Activated naive CD4-positive, alpha-beta T cell treated with anti-CD3 and anti-CD28 coated beads, Interleukin-2, amount 50 U/mL, for 24 hours (primary cell): ENCODE measurements around the gene TMEM237.
A peak's percentile ranks its signal among the peaks of the same experiment; 100 is the strongest.
"Not testable (repeated sequence)": the region's sequence is repeated elsewhere in the genome, so short reads cannot be mapped to it uniquely, and the experiment has no call there.

Source experiments
- H3K27ac Mint-ChIP-seq: one replicate; pipeline ENCODE4 v1.8.0; 2021; ENCODE audit warnings: mild to moderate bottlenecking, mixed read lengths
- H3K27me3 Mint-ChIP-seq: one replicate; pipeline ENCODE4 v1.8.0; 2021; ENCODE audit warnings: mixed read lengths
- H3K36me3 Mint-ChIP-seq: one replicate; pipeline ENCODE4 v1.8.0; 2021; ENCODE audit warnings: mixed read lengths
- H3K4me1 Mint-ChIP-seq: one replicate; pipeline ENCODE4 v1.8.0; 2021; ENCODE audit warnings: mixed read lengths
- H3K4me3 Mint-ChIP-seq: one replicate; pipeline ENCODE4 v1.8.0; 2021; ENCODE audit warnings: mild to moderate bottlenecking, mixed read lengths
- H3K9me3 Mint-ChIP-seq: one replicate; pipeline ENCODE4 v1.8.0; 2021; ENCODE audit warnings: mixed read lengths

The TMEM237 gene, protein sequence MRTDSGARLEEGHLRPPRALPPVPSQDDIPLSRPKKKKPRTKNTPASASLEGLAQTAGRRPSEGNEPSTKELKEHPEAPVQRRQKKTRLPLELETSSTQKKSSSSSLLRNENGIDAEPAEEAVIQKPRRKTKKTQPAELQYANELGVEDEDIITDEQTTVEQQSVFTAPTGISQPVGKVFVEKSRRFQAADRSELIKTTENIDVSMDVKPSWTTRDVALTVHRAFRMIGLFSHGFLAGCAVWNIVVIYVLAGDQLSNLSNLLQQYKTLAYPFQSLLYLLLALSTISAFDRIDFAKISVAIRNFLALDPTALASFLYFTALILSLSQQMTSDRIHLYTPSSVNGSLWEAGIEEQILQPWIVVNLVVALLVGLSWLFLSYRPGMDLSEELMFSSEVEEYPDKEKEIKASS

GRCh38 chr2:201643216-201643890 is at the start of gene TMEM237:
Gene TMEM237, minus strand, starts transcription at chr2:201643503. Its CDS starts 103 bp downstream, at chr2:201643400.
- H3K9me3 Mint-ChIP-seq: no peaks in the 10 kb centered on the region
- no peaks in the 10 kb centered on the region for H3K27me3 Mint-ChIP-seq
- H3K4me3 Mint-ChIP-seq: peak within 1 kb of the TSS; percentile 84
- no peaks in the 10 kb centered on the region for H3K36me3 Mint-ChIP-seq
- peak within 1 kb of the TSS; percentile 88 for H3K27ac Mint-ChIP-seq
- H3K4me1 Mint-ChIP-seq: peaks cover 5% of the 10 kb centered on the region

DNA sequence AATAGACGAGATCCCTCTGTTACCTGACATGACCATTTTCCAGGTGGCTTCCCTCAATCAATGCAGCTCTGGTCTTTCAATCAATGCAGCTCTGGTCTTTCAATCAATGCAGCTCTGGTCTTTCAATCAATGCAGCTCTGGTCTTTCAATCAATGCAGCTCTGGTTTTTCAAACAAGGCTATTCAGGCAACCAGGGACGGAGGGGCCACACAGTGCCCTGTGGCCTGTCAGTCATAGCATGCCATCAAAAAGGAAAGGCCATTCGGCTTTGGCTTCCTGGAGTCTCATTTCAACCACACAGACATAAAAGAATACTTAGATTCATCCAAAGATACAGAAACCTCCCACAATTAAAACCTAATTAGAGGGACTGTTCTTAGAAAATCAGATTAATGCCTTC is 41.9 kb upstream of the TMEM237 start:
- Mint-ChIP-seq H3K9me3 (no peaks in the 10 kb centered on the region), H3K4me1 (no peaks in the 10 kb centered on the region), H3K27me3 (peaks cover 2% of the 10 kb centered on the region), H3K27ac (no peak overlapping the region), H3K36me3 (no peaks in the 10 kb centered on the region), H3K4me3 (no peak overlapping the region)

DNA sequence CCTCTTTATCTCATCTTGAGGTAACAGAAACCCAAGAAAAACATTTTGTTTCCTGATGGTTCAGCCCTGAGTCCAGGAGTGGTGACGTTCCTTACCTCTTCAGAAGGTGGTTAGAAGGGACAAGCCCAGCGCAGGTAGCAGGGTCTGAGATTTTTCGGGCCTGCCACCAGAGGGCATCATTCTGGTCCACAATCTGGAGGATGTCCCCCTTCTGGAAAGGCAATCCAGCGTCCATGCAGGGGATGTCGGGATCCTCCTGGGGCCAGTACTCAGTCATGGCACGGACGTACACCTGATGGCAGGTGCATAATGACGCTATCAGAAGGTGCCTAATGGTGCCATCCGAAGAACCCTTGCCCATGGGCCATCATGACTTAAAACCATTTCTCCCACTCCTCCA is 37.4 kb upstream of the TMEM237 start:
- no peaks in the 10 kb centered on the region for H3K9me3 Mint-ChIP-seq
- H3K36me3 Mint-ChIP-seq: peaks cover 2% of the 10 kb centered on the region
- H3K27ac Mint-ChIP-seq: no peak overlapping the region
- H3K27me3 Mint-ChIP-seq: peaks cover 2% of the 10 kb centered on the region
- no peaks in the 10 kb centered on the region for H3K4me1 Mint-ChIP-seq
- H3K4me3 Mint-ChIP-seq: no peak overlapping the region

DNA sequence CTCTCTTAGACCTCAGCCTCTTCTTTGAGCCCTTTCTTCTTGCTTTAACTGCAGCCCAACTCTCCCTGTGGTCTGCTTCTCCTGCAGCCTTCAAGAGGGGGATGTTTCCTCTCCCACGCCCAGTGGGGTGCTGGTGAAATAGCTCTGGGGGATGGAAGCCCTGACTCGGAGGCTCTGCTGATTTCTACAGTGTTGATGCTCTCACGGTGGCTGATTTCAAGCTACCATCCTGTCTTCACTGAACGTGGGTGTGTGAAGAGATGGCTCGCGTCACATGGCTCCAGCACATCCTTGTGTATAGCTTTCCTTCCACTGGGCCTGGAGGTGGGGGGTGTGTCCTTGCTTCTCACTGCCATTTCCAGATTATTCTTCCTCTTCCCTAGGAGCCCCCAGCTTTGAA is 35.1 kb upstream of the TMEM237 start:
- H3K27ac Mint-ChIP-seq: no peak overlapping the region
- no peaks in the 10 kb centered on the region for H3K4me1 Mint-ChIP-seq
- no peaks in the 10 kb centered on the region for H3K9me3 Mint-ChIP-seq
- H3K27me3 Mint-ChIP-seq: peaks cover 2% of the 10 kb centered on the region
- no peak overlapping the region for H3K4me3 Mint-ChIP-seq
- peaks cover 2% of the 10 kb centered on the region for H3K36me3 Mint-ChIP-seq

GRCh38 chr2:201675454-201675853 is 32.2 kb upstream of the TMEM237 start:
- H3K4me3 Mint-ChIP-seq: no peak overlapping the region
- H3K4me1 Mint-ChIP-seq: no peaks in the 10 kb centered on the region
- H3K27ac Mint-ChIP-seq: no peak overlapping the region
- no peaks in the 10 kb centered on the region for H3K9me3 Mint-ChIP-seq
- peaks cover 2% of the 10 kb centered on the region for H3K36me3 Mint-ChIP-seq
- no peaks in the 10 kb centered on the region for H3K27me3 Mint-ChIP-seq

DNA sequence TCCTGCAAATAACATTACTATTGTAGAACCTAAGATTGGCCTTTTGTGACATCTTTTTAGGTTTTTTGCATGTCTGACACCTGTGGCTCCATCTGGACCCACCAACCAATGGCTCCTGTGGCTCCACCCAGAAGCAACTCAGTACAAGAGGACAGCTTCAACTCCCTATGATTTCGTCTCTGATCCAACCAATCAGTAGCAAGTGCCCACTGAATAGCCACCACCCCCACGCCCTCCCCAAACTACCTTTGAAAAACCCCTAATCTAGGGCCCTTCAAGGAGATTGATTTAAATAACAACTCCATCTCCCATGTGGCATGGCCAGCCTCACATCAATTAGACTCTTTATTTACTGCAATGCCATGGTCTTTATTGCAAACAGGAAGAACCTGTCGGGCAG is 31.5 kb upstream of the TMEM237 start:
- Mint-ChIP-seq H3K9me3 (no peaks in the 10 kb centered on the region), H3K36me3 (peaks cover 2% of the 10 kb centered on the region), H3K27me3 (no peaks in the 10 kb centered on the region), H3K4me1 (no peaks in the 10 kb centered on the region), H3K4me3 (no peak overlapping the region), H3K27ac (no peak overlapping the region)

DNA sequence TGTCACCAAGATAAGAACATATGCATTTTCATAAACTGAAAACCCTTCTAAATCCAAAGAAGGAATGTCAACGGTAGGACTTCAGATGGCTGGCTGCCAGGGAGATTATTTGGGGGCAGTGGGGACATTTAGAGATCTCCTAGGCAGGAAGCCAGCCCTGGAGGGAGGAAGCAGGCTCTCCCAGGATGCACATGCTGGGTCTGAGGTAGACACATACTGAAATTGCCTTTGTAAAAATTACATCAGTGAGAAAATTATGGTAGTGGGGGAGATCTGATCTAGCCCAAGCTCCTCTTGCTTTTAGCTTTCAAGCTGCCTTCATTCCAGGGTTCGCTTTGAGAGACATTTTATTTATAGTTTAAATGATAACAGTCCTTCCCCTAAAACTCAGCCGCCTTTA is 31.0 kb upstream of the TMEM237 start:
- no peaks in the 10 kb centered on the region for H3K4me1 Mint-ChIP-seq
- H3K27ac Mint-ChIP-seq: no peak overlapping the region
- no peaks in the 10 kb centered on the region for H3K27me3 Mint-ChIP-seq
- H3K9me3 Mint-ChIP-seq: no peaks in the 10 kb centered on the region
- no peak overlapping the region for H3K4me3 Mint-ChIP-seq
- H3K36me3 Mint-ChIP-seq: peaks cover 2% of the 10 kb centered on the region

DNA sequence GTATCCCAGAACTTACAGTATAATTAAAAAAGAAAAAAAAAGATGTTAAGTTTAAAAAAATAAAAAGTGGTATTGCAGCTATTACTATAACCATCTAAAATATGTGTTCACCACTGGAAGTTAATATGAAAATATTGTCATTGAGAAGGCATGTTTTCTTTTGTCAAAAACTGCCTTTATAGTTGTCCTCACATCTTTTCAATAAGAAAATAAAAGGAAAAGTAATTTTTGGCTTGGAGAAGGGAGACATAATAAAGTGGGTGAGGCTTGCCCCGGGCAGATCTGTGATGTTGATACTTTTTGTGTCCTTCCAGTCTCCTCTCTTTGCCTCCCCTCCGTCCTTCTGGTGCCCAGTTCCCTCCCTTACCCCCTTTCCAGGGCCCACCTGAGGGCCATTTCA is 30.2 kb upstream of the TMEM237 start:
- H3K9me3 Mint-ChIP-seq: no peaks in the 10 kb centered on the region
- no peaks in the 10 kb centered on the region for H3K27me3 Mint-ChIP-seq
- peaks cover 2% of the 10 kb centered on the region for H3K36me3 Mint-ChIP-seq
- no peak overlapping the region for H3K27ac Mint-ChIP-seq
- H3K4me3 Mint-ChIP-seq: no peak overlapping the region
- H3K4me1 Mint-ChIP-seq: no peaks in the 10 kb centered on the region

GRCh38 chr2:201671205-201671604 is 27.9 kb upstream of the TMEM237 start:
- not testable (repeated sequence) for H3K27ac Mint-ChIP-seq, H3K4me3 Mint-ChIP-seq, H3K9me3 Mint-ChIP-seq, H3K36me3 Mint-ChIP-seq, H3K4me1 Mint-ChIP-seq, H3K27me3 Mint-ChIP-seq

- Mint-ChIP-seq H3K36me3 (no peaks in the 10 kb centered on the region), H3K4me1 (no peaks in the 10 kb centered on the region), H3K9me3 (no peaks in the 10 kb centered on the region), H3K27me3 (no peaks in the 10 kb centered on the region), H3K27ac (no peak overlapping the region), H3K4me3 (no peak overlapping the region)
Observed at GRCh38 chr2:201669865-201670264, 26.6 kb upstream of the TMEM237 start.

- H3K27me3 Mint-ChIP-seq: no peaks in the 10 kb centered on the region
- H3K27ac Mint-ChIP-seq: no peak overlapping the region
- no peaks in the 10 kb centered on the region for H3K36me3 Mint-ChIP-seq
Observed at GRCh38 chr2:201668402-201668910, 25.2 kb upstream of the TMEM237 start.

DNA sequence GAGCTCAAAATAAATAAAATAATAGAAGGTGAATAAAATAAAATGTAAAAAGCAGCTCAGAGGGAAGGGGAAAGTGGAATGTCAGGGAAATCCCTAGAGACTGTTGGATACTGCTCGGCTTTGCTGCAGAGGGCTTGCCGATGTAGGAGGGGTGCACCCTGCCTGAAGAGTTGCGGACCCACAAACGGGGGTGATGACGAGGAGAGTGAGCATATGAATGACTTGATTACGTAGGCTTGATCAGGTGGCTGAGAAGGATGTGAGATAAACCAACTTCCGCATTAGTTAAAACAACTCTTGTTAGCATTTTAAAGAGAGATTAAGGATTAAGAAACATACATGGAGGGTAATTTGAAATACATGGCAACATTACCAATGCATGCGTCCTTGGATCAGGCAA is 21.0 kb upstream of the TMEM237 start:
- H3K9me3 Mint-ChIP-seq: no peaks in the 10 kb centered on the region
- H3K27me3 Mint-ChIP-seq: peaks cover 3% of the 10 kb centered on the region
- no peak overlapping the region for H3K27ac Mint-ChIP-seq
- no peak overlapping the region for H3K4me3 Mint-ChIP-seq
- no peaks in the 10 kb centered on the region for H3K36me3 Mint-ChIP-seq
- no peaks in the 10 kb centered on the region for H3K4me1 Mint-ChIP-seq

More at GRCh38 chr2:201668402-201668910, 25.2 kb upstream of the TMEM237 start:
- no peaks in the 10 kb centered on the region for H3K9me3 Mint-ChIP-seq
- no peak overlapping the region for H3K4me3 Mint-ChIP-seq
- H3K4me1 Mint-ChIP-seq: no peaks in the 10 kb centered on the region

GRCh38 chr2:201661366-201661765 is 18.1 kb upstream of the TMEM237 start:
- Mint-ChIP-seq H3K36me3 (no peaks in the 10 kb centered on the region), H3K4me1 (no peaks in the 10 kb centered on the region), H3K27me3 (peaks cover 3% of the 10 kb centered on the region), H3K27ac (no peak overlapping the region), H3K9me3 (no peaks in the 10 kb centered on the region), H3K4me3 (no peak overlapping the region)

GRCh38 chr2:201660293-201660895 is 17.1 kb upstream of the TMEM237 start:
- no peaks in the 10 kb centered on the region for H3K4me1 Mint-ChIP-seq
- no peaks in the 10 kb centered on the region for H3K9me3 Mint-ChIP-seq
- no peak overlapping the region for H3K27ac Mint-ChIP-seq
- H3K36me3 Mint-ChIP-seq: no peaks in the 10 kb centered on the region
- H3K4me3 Mint-ChIP-seq: no peak overlapping the region
- peaks cover 3% of the 10 kb centered on the region for H3K27me3 Mint-ChIP-seq

DNA sequence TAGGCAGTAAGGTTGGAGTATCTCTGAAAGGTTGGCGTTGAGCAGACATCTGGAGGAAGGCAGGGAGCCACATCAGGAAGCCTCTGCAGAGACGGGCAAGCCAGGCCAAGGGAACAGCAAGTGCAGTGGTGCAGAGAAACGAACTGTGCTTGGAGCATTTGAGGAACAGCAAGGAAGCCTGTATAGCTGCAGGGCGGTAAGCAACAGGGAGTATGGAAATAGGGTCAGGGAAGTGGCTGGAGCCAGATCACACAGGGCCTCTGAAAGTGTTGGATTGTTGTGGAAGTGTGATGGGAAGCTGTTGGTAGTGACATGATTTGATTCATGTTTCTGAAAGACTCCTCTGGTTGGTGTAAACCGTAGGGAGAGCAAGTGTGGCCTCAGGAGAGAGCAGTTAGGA is 13.4 kb upstream of the TMEM237 start:
- no peaks in the 10 kb centered on the region for H3K9me3 Mint-ChIP-seq
- H3K4me3 Mint-ChIP-seq: no peak overlapping the region
- H3K36me3 Mint-ChIP-seq: no peaks in the 10 kb centered on the region
- peaks cover 2% of the 10 kb centered on the region for H3K27me3 Mint-ChIP-seq
- H3K4me1 Mint-ChIP-seq: no peaks in the 10 kb centered on the region
- H3K27ac Mint-ChIP-seq: no peak overlapping the region

- no peaks in the 10 kb centered on the region for H3K4me1 Mint-ChIP-seq
- H3K27me3 Mint-ChIP-seq: peaks cover 2% of the 10 kb centered on the region
- H3K27ac Mint-ChIP-seq: no peak overlapping the region
- H3K36me3 Mint-ChIP-seq: no peaks in the 10 kb centered on the region
- H3K4me3 Mint-ChIP-seq: no peak overlapping the region
- H3K9me3 Mint-ChIP-seq: no peaks in the 10 kb centered on the region
Observed at GRCh38 chr2:201656102-201656501, 12.8 kb upstream of the TMEM237 start.
